GM21423 (cell line): Measurements from ENCODE around the gene C17orf100.
"Not testable (repeated sequence)": the region's sequence is repeated elsewhere in the genome, so short reads cannot be mapped to it uniquely, and the experiment has no call there.

Source experiments
- ATAC-seq: cut with Tn5 transposase; IDR thresholded peaks from one replicate; pipeline ENCODE4 v1.9.1; 2021; ENCODE audit warnings: mild to moderate bottlenecking, moderate library complexity; ENCODE audit not compliant: unreplicated experiment

Gene C17orf100

GRCh38 chr17:6640536-6641246 is 10.9 kb upstream of the C17orf100 start, which contains the start of the genes KIAA0753 and TXNDC17:
TSS of gene KIAA0753 (minus strand) at chr17:6640711. CDS start at chr17:6635103, 5,608 bp downstream.
TSS of gene TXNDC17 (plus strand) at chr17:6641060. CDS start at chr17:6641083, 23 bp downstream.
- ATAC-seq, result peak; percentile 90

- ATAC-seq, result no peak
Observed at GRCh38 chr17:6641247-6641863, 10.2 kb upstream of the C17orf100 start.

GRCh38 chr17:6642592-6642991 is 9.0 kb upstream of the C17orf100 start:
- ATAC-seq, result no peak

- no peak for ATAC-seq
Observed at GRCh38 chr17:6643451-6644125, 8.0 kb upstream of the C17orf100 start.

- no peak for ATAC-seq
Observed at GRCh38 chr17:6648181-6648580, 3.4 kb upstream of the C17orf100 start.

GRCh38 chr17:6651919-6652452 is 424 bp downstream of the C17orf100 start:
- peak; percentile 4 for ATAC-seq

- ATAC-seq, result no peak
Observed at GRCh38 chr17:6654841-6655731, 3.5 kb downstream of the C17orf100 start.

GRCh38 chr17:6655732-6656361 is 4.3 kb downstream of the C17orf100 start:
- ATAC-seq, result not testable (repeated sequence)

- ATAC-seq, result peak; percentile 44
Observed at GRCh38 chr17:6656797-6657632, 5.5 kb downstream of the C17orf100 start.

GRCh38 chr17:6657633-6658287 is 6.2 kb downstream of the C17orf100 start:
- no peak for ATAC-seq

- ATAC-seq, result not testable (repeated sequence)
Observed at GRCh38 chr17:6658411-6658810, 6.8 kb downstream of the C17orf100 start.

- no peak for ATAC-seq
Observed at GRCh38 chr17:6660101-6660500, 8.5 kb downstream of the C17orf100 start.

GRCh38 chr17:6660805-6661463 is 9.4 kb downstream of the C17orf100 start:
- no peak for ATAC-seq

GRCh38 chr17:6661464-6661848 is 9.9 kb downstream of the C17orf100 start:
- ATAC-seq, result no peak

- not testable (repeated sequence) for ATAC-seq
Observed at GRCh38 chr17:6663200-6663599, 11.6 kb downstream of the C17orf100 start.

- ATAC-seq, result no peak
Observed at GRCh38 chr17:6666077-6666521, 14.5 kb downstream of the C17orf100 start.

GRCh38 chr17:6666557-6666956 is 15.0 kb downstream of the C17orf100 start:
- no peak for ATAC-seq

GRCh38 chr17:6667516-6667915 is 16.0 kb downstream of the C17orf100 start:
- no peak for ATAC-seq
